GM18511 (cell line): ENCODE results near the gene C10orf71.
A peak's percentile ranks its signal among the peaks of the same experiment; 100 is the strongest.

ENCODE experiments used
- ATAC-seq: cut with Tn5 transposase; IDR thresholded peaks from one replicate; pipeline ENCODE4 v1.9.1; 2021; ENCODE audit warnings: mild to moderate bottlenecking, moderate library complexity; ENCODE audit not compliant: unreplicated experiment

C10orf71 gene

GRCh38 chr10:49359349-49360270 lies 60.6 kb downstream of the C10orf71 start:
- ATAC-seq = no peak

DNA sequence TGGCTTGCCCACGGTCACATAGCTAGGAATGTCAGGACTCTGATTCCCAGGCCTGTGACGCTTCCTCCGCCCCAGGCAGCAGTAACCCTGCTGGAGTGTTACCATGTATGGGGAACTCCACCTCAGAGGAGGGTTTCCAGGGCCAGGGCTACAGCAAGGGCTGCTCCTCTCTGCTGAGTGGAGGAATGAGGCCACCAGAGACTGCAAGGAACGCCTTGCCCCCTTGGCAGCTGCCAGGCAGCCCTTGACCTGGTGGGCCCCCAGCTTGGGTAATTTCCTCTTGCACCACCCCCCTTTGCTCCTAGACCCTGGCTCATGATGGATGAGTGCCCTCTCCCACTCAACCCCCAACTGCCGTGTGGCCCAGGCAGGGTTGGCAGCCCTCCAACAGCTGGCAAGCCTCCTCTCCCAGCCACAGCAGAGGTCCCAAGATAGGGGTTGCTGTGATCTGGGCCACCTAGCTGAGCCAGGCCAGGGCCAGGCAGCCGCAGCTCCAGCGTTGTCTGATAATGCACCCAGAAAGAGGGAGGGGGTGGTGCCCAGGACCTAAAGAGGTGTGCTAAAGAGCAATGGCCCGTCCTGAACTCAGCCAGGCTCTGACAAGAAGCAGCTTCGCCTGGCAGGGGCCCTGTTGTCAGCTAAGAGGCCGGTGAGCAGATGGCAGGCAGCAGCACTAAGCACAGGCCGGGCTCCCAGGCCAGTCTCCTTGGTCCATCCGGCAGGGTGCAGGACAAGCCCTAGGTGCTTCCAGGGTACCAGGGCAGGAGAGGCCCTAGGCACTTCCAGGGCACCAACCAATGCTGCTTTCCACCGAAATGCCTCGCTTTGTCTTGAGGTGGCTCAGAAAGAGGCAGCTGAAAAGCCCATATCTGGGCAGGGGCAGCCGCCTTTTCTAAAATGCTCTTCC lies 61.6 kb downstream of the C10orf71 start:
- ATAC-seq = no peak

GRCh38 chr10:49361178-49361554 lies 62.2 kb downstream of the C10orf71 start:
- no peak for ATAC-seq

DNA sequence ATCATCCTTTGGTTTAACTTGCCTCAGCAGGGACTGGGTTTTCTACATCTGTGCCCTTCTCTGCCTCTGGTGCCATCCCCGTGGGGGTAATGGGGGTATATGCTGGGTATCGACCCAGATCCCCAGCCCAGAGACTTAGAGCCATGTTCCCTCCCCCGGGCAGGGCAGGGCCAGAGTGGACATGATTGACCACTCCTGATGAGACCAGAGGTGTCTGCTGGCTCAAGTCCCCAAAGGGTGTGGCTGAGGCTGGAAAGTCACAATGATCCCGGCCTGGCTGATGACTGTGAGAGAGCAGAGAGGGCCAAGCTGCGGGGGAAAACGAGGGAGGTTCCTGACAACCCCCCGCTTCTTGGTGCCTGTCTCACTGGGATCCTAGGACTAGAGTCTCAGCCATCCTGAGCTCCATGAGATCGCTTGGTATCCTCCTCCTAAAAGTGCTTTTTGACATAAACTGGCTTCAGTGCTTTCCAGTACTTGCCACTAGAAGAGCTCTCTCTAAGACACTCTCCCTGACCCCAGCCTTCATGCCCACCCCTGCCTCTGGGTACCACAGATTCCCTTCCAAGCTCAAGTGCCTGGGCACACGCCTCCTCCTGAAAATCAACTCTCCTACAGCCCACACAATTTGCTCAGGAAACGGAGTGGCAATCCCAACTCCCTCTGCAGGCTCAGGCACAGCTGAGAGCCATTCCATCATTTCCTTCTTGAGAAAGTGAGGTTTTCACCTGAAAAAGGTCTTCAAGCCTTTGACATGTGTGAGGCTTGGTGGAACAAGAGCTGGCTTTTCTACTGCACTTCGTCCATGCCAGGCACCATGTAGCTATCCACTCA lies 63.0 kb downstream of the C10orf71 start:
- no peak for ATAC-seq

DNA sequence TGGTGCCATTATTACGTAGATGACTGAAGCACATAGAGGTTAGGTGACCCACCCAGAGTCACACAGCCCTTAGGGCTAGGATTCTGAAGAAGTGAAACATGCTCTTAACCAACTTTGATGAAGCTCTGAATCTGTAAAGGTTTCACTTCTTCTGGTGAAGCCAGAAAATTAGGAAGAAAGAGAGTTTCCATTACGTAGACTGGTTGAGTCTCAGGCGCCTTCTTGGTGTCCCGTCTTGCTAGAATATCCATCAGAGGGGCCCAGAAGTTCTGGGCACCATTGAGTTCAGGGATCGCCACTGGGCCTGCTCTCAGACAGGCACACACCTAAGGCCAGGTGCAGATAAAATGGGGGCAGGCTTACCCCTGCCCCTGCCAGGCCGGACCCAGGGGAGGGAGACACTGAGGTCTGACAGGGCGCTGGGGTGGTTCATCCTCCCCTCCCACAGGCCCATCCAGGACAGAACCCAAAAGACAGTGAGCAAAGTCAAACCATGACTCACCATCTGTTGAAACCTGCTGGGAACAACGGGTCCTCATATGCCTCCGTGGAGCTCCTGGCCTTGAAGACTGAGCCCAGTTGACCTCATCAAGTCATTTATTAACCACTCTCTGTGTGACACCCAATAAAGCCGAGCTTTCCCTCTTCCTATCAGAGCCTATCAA lies 63.8 kb downstream of the C10orf71 start:
- ATAC-seq = peak; percentile 93

DNA sequence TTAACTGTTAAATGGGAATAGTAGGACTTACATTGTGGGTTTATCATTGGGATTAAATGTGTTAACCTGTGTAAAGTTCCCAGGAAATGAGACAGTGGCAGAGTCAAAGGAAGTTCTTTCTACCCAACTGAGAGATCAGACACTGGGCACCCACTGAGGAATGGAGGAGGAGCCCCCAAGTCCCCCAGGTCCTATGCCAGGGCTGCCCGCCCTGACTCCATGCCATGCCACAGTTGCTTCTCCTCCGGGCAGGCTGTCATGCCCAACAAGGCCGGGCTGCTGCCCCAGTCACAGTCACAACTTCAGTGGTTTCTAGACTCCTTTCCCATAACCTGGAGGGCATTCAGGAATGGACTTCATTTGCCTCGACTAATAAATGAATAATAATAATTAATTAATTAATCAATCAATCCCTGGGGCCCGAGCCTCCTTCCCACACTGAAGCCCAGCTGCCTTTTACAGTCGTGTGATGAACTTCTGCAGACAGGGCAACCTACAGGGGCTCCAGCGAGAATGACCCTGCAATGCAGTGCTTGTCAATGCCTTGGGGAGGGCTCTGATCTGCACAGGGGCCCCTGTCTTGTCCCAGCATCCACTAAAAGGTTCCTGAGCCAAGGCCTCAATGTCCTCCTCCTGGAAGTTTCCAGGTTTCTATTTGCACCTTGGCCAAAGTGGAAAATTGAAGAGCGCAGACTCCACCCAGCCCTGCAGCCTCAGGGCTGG lies 64.5 kb downstream of the C10orf71 start:
- ATAC-seq = no peak

DNA sequence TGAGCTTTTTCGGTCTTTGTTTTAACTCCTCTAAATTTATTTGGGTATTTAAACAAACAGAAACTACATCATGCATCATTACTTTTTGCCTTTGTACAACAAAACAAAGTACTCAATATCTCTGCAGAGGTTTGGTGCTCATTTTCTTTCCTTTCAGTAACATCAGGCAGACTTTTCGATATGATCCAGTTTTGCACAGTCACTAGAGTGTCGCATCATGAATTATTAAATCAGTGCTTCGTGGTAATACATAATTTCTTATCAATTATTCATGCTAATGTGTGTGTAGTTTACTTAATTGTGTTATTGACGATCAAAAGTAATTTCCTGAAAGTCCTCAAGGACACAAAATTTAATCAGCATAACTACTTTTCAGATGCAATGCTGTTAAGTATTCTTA lies 65.1 kb downstream of the C10orf71 start:
- ATAC-seq = no peak

DNA sequence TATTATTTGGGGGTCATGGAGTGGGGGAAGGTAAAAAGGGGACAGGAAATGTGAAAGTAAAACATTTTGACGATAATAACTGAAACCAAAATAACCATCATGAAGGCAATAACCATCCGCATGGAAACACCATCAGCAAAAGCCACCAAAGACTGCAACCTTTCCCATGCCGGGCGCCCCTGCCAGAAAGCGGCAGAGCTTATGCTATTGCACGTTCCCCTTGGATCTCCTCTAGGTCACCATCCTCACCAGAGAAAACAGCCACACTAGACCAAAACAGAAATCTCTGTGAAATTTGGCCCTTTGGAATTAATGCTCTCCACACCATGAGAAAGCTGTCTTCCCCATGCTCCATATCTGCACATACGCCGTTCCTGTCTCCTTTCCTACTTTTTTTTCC lies 65.8 kb downstream of the C10orf71 start:
- no peak for ATAC-seq

- no peak for ATAC-seq
Observed at GRCh38 chr10:49365275-49365674, 66.3 kb downstream of the C10orf71 start.

DNA sequence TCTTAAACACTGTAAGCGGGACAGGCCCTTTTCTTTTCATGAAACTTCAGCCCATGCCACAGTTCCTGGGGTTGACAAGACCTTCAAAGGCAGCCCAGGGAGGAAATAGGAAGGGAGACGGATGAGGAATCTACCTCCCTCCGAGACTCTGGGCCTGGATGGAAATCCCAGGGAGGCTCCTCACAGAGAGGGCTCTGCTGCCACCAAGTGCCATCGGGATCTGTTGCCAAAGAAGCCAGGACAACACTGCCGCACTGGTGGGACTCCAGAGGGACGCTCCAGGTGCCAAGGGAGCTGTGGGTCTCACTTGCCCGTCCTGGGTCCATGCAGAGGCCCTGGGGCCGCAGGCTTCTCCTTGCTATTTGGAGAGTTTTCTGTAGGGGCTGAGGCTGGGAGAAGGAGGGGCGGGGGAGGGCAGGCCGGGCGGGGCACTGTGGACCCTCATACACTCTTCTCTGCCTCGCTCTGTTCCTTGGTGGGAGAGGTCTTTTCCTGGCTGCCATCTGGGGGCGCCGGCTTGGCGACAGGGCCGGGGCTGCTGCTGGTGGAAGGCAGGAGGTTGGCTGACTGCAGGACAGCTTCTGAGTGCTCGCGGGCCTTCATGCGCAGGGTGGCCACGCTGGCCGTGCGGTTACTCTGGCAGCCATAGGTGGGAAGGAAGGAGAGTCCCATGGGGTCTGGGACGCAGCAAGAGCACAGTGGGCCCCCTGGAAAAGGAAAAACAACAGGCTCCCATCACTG lies 66.9 kb downstream of the C10orf71 start:
- no peak for ATAC-seq

DNA sequence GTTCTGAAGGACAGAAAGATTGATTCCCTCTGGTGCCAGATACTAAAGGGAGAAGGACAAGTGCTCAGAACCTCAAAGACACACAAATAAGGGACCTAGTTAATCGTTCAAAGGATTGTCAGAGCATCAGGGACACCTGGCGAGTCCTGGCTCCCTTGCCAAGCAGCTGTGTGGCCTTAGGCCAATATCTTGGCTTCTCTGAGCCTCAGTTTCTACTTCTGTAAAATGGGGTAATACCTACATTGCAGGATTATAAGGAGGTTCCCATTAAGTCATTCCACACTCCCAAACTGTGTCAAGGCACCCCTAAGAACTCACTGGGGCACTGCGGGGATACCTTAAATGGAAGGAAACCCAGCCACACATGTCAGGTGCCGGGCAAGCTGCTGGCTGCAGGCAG lies 67.5 kb downstream of the C10orf71 start:
- ATAC-seq = no peak

GRCh38 chr10:49367600-49367999 lies 68.6 kb downstream of the C10orf71 start:
- ATAC-seq = no peak

DNA sequence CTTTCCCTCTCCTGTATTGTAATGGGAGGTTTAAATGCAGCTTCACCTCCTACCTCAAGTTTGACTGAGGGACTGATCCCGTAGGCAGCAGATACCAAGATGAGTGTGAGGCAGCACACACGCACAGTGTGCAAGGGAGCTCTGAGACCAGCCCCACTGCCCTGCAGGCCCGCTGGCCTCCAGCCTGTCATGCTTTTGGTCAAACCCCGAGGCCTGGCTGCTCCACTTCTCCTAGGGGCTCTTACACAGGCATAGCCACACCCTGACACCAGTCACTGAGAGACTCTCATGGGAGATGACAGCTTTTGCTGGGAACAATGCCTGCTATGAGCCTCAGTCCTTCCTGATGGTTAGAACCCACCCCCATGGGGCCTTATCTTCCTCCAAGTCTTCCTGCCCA lies 69.3 kb downstream of the C10orf71 start:
- no peak for ATAC-seq

DNA sequence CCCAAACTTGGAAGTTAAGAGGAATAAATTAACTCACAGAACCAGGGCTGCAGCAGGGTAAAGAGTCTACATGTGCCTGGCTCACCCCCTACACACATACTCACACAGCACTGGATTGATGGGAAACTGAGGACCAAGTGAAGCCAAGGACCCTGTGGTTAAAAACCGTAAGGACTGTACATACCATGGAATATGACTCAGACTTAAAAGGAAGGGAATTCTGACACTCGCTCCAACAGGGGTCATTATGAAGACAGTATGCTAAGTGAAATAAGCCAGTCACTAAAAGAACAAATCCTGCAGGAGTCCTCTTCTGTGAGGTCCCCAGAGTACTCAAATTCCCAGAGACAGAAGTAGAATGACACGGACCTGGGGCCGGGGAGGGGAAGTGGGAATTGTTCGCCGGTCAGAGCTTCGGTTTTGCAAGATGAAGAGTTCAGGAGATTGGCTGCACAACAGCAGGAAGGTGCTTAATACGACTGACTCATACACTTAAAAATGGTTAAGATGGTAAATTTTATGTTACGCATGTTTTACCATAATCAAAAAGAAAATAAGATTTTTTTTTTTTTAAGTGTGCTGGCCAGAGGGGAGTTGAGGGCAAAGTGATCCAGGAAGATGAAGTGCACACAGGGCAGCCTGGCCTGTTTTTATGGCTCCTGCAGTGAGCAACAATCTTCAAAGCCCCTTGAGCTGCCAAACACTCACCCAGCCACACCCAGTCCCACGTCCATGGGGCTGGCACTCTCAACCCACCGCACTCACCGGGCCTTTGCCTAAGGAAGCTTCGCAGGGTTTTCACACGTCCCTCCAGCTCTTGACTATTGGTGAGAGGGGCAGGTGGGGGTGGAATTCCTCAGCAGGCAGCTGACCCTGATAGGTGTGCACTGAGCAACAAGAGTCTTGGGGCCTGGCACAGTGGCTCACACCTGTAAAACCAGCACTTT lies 70.5 kb downstream of the C10orf71 start:
- no peak for ATAC-seq

DNA sequence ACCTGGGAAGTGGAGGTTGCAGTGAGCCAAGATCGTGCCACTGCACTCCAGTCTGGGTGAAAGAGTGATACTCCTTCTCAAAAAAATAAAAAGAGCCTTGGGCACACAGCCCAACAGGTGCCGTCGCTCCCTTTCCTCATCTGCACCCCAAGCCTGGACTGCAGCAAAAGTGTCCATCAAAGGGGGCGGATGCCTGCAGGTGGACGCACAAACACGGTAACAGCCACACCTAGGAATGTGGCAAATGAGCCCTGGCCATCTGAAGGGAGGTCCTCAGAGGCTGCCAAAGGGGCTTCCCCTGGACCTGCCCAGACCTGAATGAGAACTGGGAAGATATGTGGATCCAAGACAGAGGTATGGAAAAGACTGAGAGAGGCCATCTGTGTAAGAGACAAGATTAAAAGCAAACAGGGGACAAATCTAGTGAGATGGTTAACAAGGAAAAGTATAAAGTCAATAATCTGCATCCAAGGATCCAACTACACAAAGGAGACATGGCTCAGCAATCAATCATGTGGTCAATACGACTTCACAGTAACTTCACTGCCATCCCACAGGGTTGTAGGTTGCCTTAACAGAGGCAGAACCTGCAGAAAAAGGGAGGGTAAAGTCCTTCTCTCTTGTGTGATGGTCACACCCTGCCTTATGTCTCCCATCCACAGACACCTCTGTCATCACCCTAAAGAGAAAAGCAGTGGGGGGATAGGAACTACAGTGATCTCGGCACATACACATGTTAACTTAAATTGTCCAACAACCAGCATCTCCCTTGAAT lies 71.5 kb downstream of the C10orf71 start:
- ATAC-seq = no peak

- ATAC-seq = no peak
Observed at GRCh38 chr10:49371967-49372366, 73.0 kb downstream of the C10orf71 start.

DNA sequence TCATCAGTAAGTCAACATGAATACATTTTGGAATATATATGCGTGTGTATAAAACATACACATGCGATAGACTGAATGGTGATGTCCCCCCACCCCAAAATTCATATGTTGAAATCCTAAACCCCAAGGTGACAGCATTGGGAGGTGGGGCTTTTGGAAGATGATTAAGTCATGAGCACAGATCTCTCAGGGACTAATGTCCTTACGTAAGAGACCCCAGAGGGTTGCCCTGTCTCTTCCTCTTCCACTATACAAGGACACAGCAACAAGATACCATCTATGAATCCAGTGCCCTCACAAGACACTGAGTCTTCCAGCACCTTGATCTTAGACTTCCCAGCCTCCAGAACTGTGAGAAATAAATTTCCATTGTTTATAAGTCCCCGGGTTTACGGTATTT lies 74.4 kb downstream of the C10orf71 start:
- no peak for ATAC-seq
